ENCODE results near the gene SLC30A1.
"Not testable (repeated sequence)": the region's sequence is repeated elsewhere in the genome, so short reads cannot be mapped to it uniquely, and the experiment has no call there.

Gene SLC30A1

GRCh38 chr1:211583011-211583992, 4.3 kb upstream of the SLC30A1 start:
- DNase-seq (ENCODE audit: low spot score), result no peak

GRCh38 chr1:211581526-211581925, 2.6 kb upstream of the SLC30A1 start:
- DNase-seq (ENCODE audit: low spot score), result no peak

- DNase-seq (ENCODE audit: low spot score), result peak; percentile 8
Measured at GRCh38 chr1:211580303-211580687, 1.3 kb upstream of the SLC30A1 start.

- DNase-seq (ENCODE audit: low spot score), result peak; percentile 69
Measured at GRCh38 chr1:211579440-211580302, 710 bp upstream of the SLC30A1 start.

- peak; percentile 78 for DNase-seq (ENCODE audit: low spot score)
Measured at GRCh38 chr1:211577819-211578639, 932 bp downstream of the SLC30A1 start.

- DNase-seq (ENCODE audit: low spot score), result no peak
Measured at GRCh38 chr1:211577277-211577818, 1.6 kb downstream of the SLC30A1 start.

- no peak for DNase-seq (ENCODE audit: low spot score)
Measured at GRCh38 chr1:211576717-211577116, 2.2 kb downstream of the SLC30A1 start.

GRCh38 chr1:211574705-211575104, 4.3 kb downstream of the SLC30A1 start:
- no peak for DNase-seq (ENCODE audit: low spot score)

- no peak for DNase-seq (ENCODE audit: low spot score)
Measured at GRCh38 chr1:211571998-211572397, 7.0 kb downstream of the SLC30A1 start.

- DNase-seq (ENCODE audit: low spot score), result not testable (repeated sequence)
Measured at GRCh38 chr1:211570378-211570777, 8.6 kb downstream of the SLC30A1 start.

GRCh38 chr1:211566431-211567025, 12.4 kb downstream of the SLC30A1 start:
- DNase-seq (ENCODE audit: low spot score), result no peak

GRCh38 chr1:211564084-211564483, 14.9 kb downstream of the SLC30A1 start:
- no peak for DNase-seq (ENCODE audit: low spot score)

GRCh38 chr1:211559222-211560010, 19.5 kb downstream of the SLC30A1 start:
- DNase-seq (ENCODE audit: low spot score), result no peak

GRCh38 chr1:211557894-211558625, 20.9 kb downstream of the SLC30A1 start:
- no peak for DNase-seq (ENCODE audit: low spot score)

- DNase-seq (ENCODE audit: low spot score), result no peak
Measured at GRCh38 chr1:211553549-211553948, 25.4 kb downstream of the SLC30A1 start.

GRCh38 chr1:211551638-211552460, 27.1 kb downstream of the SLC30A1 start:
- no peak for DNase-seq (ENCODE audit: low spot score)

- DNase-seq (ENCODE audit: low spot score), result no peak
Measured at GRCh38 chr1:211549092-211549711, 29.8 kb downstream of the SLC30A1 start.

All from Ammon's horn (tissue), 1 donor.